BJ (cell line): ENCODE measurements around the gene SMIM45.

Experiments
- CTCF ChIA-PET: fragments of 350-600 bp; formaldehyde crosslinking; extraction: SDS; loops from one replicate; lab custom pipeline; 2021; ENCODE audit warnings: antibody characterized with exemption, inconsistent platforms; lab: Yijun Ruan, JAX
- POLR2A ChIA-PET: fragments of 300-600 bp; sonication (Branson Sonifier 250); formaldehyde crosslinking; extraction: SDS; loops from one replicate; lab custom pipeline; 2021; ENCODE audit warnings: antibody characterized with exemption; lab: Charles Lee
- DNase-seq: peaks from one replicate; pipeline ENCODE4 v3.0.0-alpha.2; 2011; ENCODE audit warnings: low read depth
- H3K27me3 ChIP-seq: 2 replicates; pipeline ENCODE4 v1.6.0; 2011; ENCODE audit warnings: low read length; ENCODE audit not compliant: control insufficient read depth, insufficient read depth
- H3K36me3 ChIP-seq: 2 replicates; pipeline ENCODE4 v1.5.1; 2011; ENCODE audit warnings: low read length; ENCODE audit not compliant: control insufficient read depth, insufficient read depth
- H3K4me3 ChIP-seq: 2 replicates; pipeline ENCODE4 v1.5.1; 2011; ENCODE audit warnings: low read depth, mild to moderate bottlenecking, control low read depth, low read length
- CTCF ChIP-seq: IDR thresholded peaks from 2 replicates; pipeline ENCODE4 v1.5.1; 2011; ENCODE audit warnings: low read depth, mild to moderate bottlenecking, control low read depth, inconsistent platforms, low read length, moderate library complexity; ENCODE audit not compliant: insufficient read depth

Gene SMIM45

DNA sequence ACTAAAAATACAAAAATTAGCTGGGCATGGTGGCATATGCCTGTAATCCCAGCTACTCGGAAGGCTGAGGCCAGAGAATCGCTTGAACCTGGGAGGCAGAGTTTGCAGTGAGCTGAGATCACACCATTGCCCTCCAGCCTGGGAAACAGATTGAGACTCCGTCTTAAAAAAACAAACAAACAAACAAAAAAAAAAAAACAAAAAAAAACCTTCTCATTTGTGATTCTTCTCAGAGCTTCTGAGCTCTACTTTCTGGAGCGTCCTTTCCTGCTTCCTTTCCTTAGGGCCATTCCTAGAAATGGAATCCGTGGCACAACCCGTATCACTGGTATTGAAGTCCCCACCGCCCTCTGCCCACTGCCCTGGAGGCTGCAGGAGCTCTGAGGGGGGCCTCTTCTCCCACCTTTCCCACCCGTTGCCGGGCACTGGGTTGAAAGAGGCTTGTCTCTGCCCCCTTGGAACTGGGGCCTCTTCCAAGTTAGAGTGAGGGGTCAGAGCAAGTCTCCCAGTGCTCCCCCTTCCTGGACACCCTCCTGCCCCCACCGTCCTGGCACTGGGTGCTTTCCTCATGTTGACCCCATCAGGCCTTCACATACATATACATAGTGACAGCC is 35.1 kb upstream of the SMIM45 start:
- ChIA-PET CTCF (interaction anchor here (0.7 to 0.8 kb wide), 2 partner anchors 24 to 94 kb away, joined by 3 to 4 read pairs; no protein-coding TSS in a partner anchor), POLR2A (interaction anchor here (0.6 kb wide), 2 partner anchors 9 to 79 kb away, joined by 4 read pairs; no protein-coding TSS in a partner anchor)
- no peak for DNase-seq
- no peak overlapping the region for H3K4me3 ChIP-seq
- TF ChIP-seq CTCF: no peak
- H3K36me3 ChIP-seq: no peaks in the 10 kb centered on the region
- peaks cover 36% of the 10 kb centered on the region for H3K27me3 ChIP-seq

GRCh38 chr22:41917375-41917902 is 34.5 kb upstream of the SMIM45 start:
- POLR2A ChIA-PET: interaction anchor here (0.6 kb wide), 2 partner anchors 8 to 80 kb away, joined by 4 read pairs; no protein-coding TSS in a partner anchor

DNA sequence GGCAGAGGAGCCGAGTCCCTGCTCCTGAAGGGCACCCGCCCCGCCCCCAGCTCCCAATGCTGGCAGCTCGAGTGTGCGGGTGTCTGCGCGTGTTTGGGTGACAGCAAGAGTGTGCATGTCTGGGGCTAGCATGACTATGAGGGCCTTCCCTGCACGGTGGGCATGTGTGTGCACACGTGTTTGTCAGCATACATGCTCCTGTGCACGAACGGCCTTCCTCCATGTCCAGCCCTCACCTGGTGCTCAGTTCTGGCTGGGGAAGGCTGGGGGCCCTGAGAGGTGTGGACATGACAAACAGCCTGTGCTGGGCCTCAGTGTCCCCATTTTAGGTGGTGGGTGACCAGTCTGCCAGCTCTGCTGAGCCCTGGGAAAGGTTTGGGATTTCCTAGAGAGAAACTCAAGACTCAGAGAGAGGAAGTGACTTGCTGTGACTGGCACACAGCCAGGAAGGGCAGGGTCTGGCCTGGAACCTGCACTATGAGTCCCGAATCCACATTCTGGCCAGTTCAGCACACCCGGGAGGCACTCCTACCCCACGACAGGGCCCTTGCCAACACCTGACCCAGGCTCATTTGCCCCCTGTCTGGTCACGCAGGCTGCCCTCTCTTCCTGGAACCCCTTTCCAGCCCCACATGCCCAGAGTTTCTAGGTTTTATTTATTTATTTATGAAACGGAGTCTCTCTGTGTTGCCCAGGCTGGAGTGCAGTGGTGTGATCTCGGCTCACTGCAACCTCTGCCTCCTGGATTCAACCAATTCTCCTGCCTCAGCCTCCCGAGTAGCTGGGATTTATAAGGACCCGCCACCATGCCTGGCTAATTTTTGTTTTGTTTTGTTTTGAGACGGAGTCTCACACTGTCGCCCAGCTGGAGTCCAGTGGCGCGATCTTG is 33.8 kb upstream of the SMIM45 start:
- H3K27me3 ChIP-seq: peaks cover 24% of the 10 kb centered on the region
- CTCF ChIA-PET: no interaction called here
- H3K36me3 ChIP-seq: no peaks in the 10 kb centered on the region
- DNase-seq: no peak
- POLR2A ChIA-PET: no interaction called here
- H3K4me3 ChIP-seq: no peak overlapping the region
- no peak for TF ChIP-seq CTCF

More at GRCh38 chr22:41917375-41917902, 34.5 kb upstream of the SMIM45 start:
- Histone ChIP-seq H3K27me3 (peaks cover 31% of the 10 kb centered on the region), H3K36me3 (no peaks in the 10 kb centered on the region), H3K4me3 (no peak overlapping the region)
- no peak for DNase-seq
- no peak for TF ChIP-seq CTCF
- CTCF ChIA-PET: no interaction called here

GRCh38 chr22:41919357-41920224 is 32.4 kb upstream of the SMIM45 start:
- ChIA-PET CTCF (interaction anchor here (1.0 to 1.3 kb wide), 2 partner anchors 21 to 222 kb away, joined by 4 to 5 read pairs; no protein-coding TSS in a partner anchor), POLR2A (no interaction called here)
- TF ChIP-seq CTCF: no peak
- no peak for DNase-seq
- H3K27me3 ChIP-seq: peaks cover 20% of the 10 kb centered on the region
- peak overlapping the region; percentile 44 for H3K4me3 ChIP-seq
- no peaks in the 10 kb centered on the region for H3K36me3 ChIP-seq
